Measurements from ENCODE around the gene RNF145. TPM values are rescaled to one million over a fixed set of nuclear protein-coding genes. Genes with fewer than 3 reads are reported as not detected.

The RNF145 gene
- polyA plus RNA-seq, 2 donors = 26.2 to 48.6 TPM

GRCh38 chr5:159220206-159220605 lies 10.9 kb upstream of the RNF145 start:
- Histone ChIP-seq H3K27me3 (ENCODE audit: control insufficient read depth in 1 of 2, insufficient read depth in 2 of 2, low read length in 2 of 2) (no peaks in the 10 kb centered on the region), H3K4me1 (ENCODE audit: control insufficient read depth in 2 of 2, insufficient read depth in 2 of 2, low read length in 1 of 2) (no peaks in the 10 kb centered on the region), H3K9me3 (ENCODE audit: control insufficient read depth in 2 of 2, insufficient read depth in 1 of 2, low read depth in 1 of 2, low read length in 1 of 2) (no peaks in the 10 kb centered on the region), H3K4me3 (ENCODE audit: low read depth in 1 of 2, low read length in 2 of 2) (no peak overlapping the region), H3K27ac (ENCODE audit: low read depth in 2 of 2, low read length in 1 of 2) (no peak overlapping the region), H3K36me3 (ENCODE audit: control insufficient read depth in 2 of 2, insufficient read depth in 2 of 2, low read length in 1 of 2) (no peaks in the 10 kb centered on the region)
- WGBS, 2 donors = 56 to 62% methylated on average over 5 of the region's 5 CpGs

GRCh38 chr5:159218595-159219023 lies 9.3 kb upstream of the RNF145 start:
- Histone ChIP-seq H3K9me3 (ENCODE audit: control insufficient read depth in 2 of 2, insufficient read depth in 1 of 2, low read depth in 1 of 2, low read length in 1 of 2) (no peaks in the 10 kb centered on the region), H3K36me3 (ENCODE audit: control insufficient read depth in 2 of 2, insufficient read depth in 2 of 2, low read length in 1 of 2) (no peaks in the 10 kb centered on the region), H3K27me3 (ENCODE audit: control insufficient read depth in 1 of 2, insufficient read depth in 2 of 2, low read length in 2 of 2) (no peaks in the 10 kb centered on the region), H3K4me1 (ENCODE audit: control insufficient read depth in 2 of 2, insufficient read depth in 2 of 2, low read length in 1 of 2) (no peaks in the 10 kb centered on the region), H3K27ac (ENCODE audit: low read depth in 2 of 2, low read length in 1 of 2) (no peak overlapping the region), H3K4me3 (ENCODE audit: low read depth in 1 of 2, low read length in 2 of 2) (no peak overlapping the region)
- 53 to 60% methylated on average over 2 of the region's 2 CpGs for WGBS, 2 donors

- Histone ChIP-seq H3K9me3 (ENCODE audit: control insufficient read depth in 2 of 2, insufficient read depth in 1 of 2, low read depth in 1 of 2, low read length in 1 of 2) (no peaks in the 10 kb centered on the region), H3K4me3 (ENCODE audit: low read depth in 1 of 2, low read length in 2 of 2) (no peak overlapping the region), H3K4me1 (ENCODE audit: control insufficient read depth in 2 of 2, insufficient read depth in 2 of 2, low read length in 1 of 2) (no peaks in the 10 kb centered on the region), H3K27ac (ENCODE audit: low read depth in 2 of 2, low read length in 1 of 2) (no peak overlapping the region), H3K27me3 (ENCODE audit: control insufficient read depth in 1 of 2, insufficient read depth in 2 of 2, low read length in 2 of 2) (no peaks in the 10 kb centered on the region), H3K36me3 (ENCODE audit: control insufficient read depth in 2 of 2, insufficient read depth in 2 of 2, low read length in 1 of 2) (no peaks in the 10 kb centered on the region)
- WGBS, 2 donors = 68 to 76% methylated on average over 2 of the region's 2 CpGs
These were observed 7.9 kb upstream of the RNF145 start for GRCh38 chr5:159217236-159217635.

GRCh38 chr5:159216454-159216853 lies 7.1 kb upstream of the RNF145 start:
- no peaks in the 10 kb centered on the region for H3K9me3 ChIP-seq (ENCODE audit: control insufficient read depth in 2 of 2, insufficient read depth in 1 of 2, low read depth in 1 of 2, low read length in 1 of 2)
- 78 to 80% methylated on average over 2 of the region's 2 CpGs for WGBS, 2 donors
- H3K4me3 ChIP-seq (ENCODE audit: low read depth in 1 of 2, low read length in 2 of 2) = no peak overlapping the region
- no peaks in the 10 kb centered on the region for H3K36me3 ChIP-seq (ENCODE audit: control insufficient read depth in 2 of 2, insufficient read depth in 2 of 2, low read length in 1 of 2)
- H3K27me3 ChIP-seq (ENCODE audit: control insufficient read depth in 1 of 2, insufficient read depth in 2 of 2, low read length in 2 of 2) = no peaks in the 10 kb centered on the region
- H3K4me1 ChIP-seq (ENCODE audit: control insufficient read depth in 2 of 2, insufficient read depth in 2 of 2, low read length in 1 of 2) = no peaks in the 10 kb centered on the region
- no peak overlapping the region for H3K27ac ChIP-seq (ENCODE audit: low read depth in 2 of 2, low read length in 1 of 2)

- H3K4me3 ChIP-seq (ENCODE audit: low read depth in 1 of 2, low read length in 2 of 2) = no peak overlapping the region
- no peaks in the 10 kb centered on the region for H3K36me3 ChIP-seq (ENCODE audit: control insufficient read depth in 2 of 2, insufficient read depth in 2 of 2, low read length in 1 of 2)
- H3K27ac ChIP-seq (ENCODE audit: low read depth in 2 of 2, low read length in 1 of 2) = no peak overlapping the region
- WGBS, 2 donors = 82 to 93% methylated on average over 3 of the region's 3 CpGs
- H3K4me1 ChIP-seq (ENCODE audit: control insufficient read depth in 2 of 2, insufficient read depth in 2 of 2, low read length in 1 of 2) = no peaks in the 10 kb centered on the region
- no peaks in the 10 kb centered on the region for H3K27me3 ChIP-seq (ENCODE audit: control insufficient read depth in 1 of 2, insufficient read depth in 2 of 2, low read length in 2 of 2)
- no peaks in the 10 kb centered on the region for H3K9me3 ChIP-seq (ENCODE audit: control insufficient read depth in 2 of 2, insufficient read depth in 1 of 2, low read depth in 1 of 2, low read length in 1 of 2)
These were observed 6.5 kb upstream of the RNF145 start for GRCh38 chr5:159215886-159216285.

GRCh38 chr5:159214486-159215271 lies 5.3 kb upstream of the RNF145 start:
- H3K4me3 ChIP-seq (ENCODE audit: low read depth in 1 of 2, low read length in 2 of 2) = no peak overlapping the region
- no peaks in the 10 kb centered on the region for H3K36me3 ChIP-seq (ENCODE audit: control insufficient read depth in 2 of 2, insufficient read depth in 2 of 2, low read length in 1 of 2)
- 87 to 93% methylated on average over 2 of the region's 2 CpGs for WGBS, 2 donors
- no peaks in the 10 kb centered on the region for H3K9me3 ChIP-seq (ENCODE audit: control insufficient read depth in 2 of 2, insufficient read depth in 1 of 2, low read depth in 1 of 2, low read length in 1 of 2)
- no peaks in the 10 kb centered on the region for H3K27me3 ChIP-seq (ENCODE audit: control insufficient read depth in 1 of 2, insufficient read depth in 2 of 2, low read length in 2 of 2)
- H3K4me1 ChIP-seq (ENCODE audit: control insufficient read depth in 2 of 2, insufficient read depth in 2 of 2, low read length in 1 of 2) = peaks cover 0 to 2% of the 10 kb centered on the region in 2 donors
- H3K27ac ChIP-seq (ENCODE audit: low read depth in 2 of 2, low read length in 1 of 2) = no peak overlapping the region

GRCh38 chr5:159212657-159213462 lies 3.5 kb upstream of the RNF145 start:
- Histone ChIP-seq H3K27ac (ENCODE audit: low read depth in 2 of 2, low read length in 1 of 2) (peak overlapping the region in 1 of 2 donors; percentile 16), H3K9me3 (ENCODE audit: control insufficient read depth in 2 of 2, insufficient read depth in 1 of 2, low read depth in 1 of 2, low read length in 1 of 2) (no peaks in the 10 kb centered on the region), H3K36me3 (ENCODE audit: control insufficient read depth in 2 of 2, insufficient read depth in 2 of 2, low read length in 1 of 2) (no peaks in the 10 kb centered on the region), H3K27me3 (ENCODE audit: control insufficient read depth in 1 of 2, insufficient read depth in 2 of 2, low read length in 2 of 2) (no peaks in the 10 kb centered on the region), H3K4me1 (ENCODE audit: control insufficient read depth in 2 of 2, insufficient read depth in 2 of 2, low read length in 1 of 2) (peaks cover 0 to 3% of the 10 kb centered on the region in 2 donors), H3K4me3 (ENCODE audit: low read depth in 1 of 2, low read length in 2 of 2) (no peak overlapping the region)
- 65 to 74% methylated on average over 7 of the region's 7 CpGs for WGBS, 2 donors

- no peaks in the 10 kb centered on the region for H3K9me3 ChIP-seq (ENCODE audit: control insufficient read depth in 2 of 2, insufficient read depth in 1 of 2, low read depth in 1 of 2, low read length in 1 of 2)
- WGBS, 2 donors = 36 to 43% methylated on average over 4 of the region's 4 CpGs
- no peaks in the 10 kb centered on the region for H3K36me3 ChIP-seq (ENCODE audit: control insufficient read depth in 2 of 2, insufficient read depth in 2 of 2, low read length in 1 of 2)
- no peaks in the 10 kb centered on the region for H3K27me3 ChIP-seq (ENCODE audit: control insufficient read depth in 1 of 2, insufficient read depth in 2 of 2, low read length in 2 of 2)
- H3K4me3 ChIP-seq (ENCODE audit: low read depth in 1 of 2, low read length in 2 of 2) = no peak overlapping the region
- H3K4me1 ChIP-seq (ENCODE audit: control insufficient read depth in 2 of 2, insufficient read depth in 2 of 2, low read length in 1 of 2) = peaks cover 0 to 3% of the 10 kb centered on the region in 2 donors
- peak overlapping the region; percentile 40 to 43 for H3K27ac ChIP-seq (ENCODE audit: low read depth in 2 of 2, low read length in 1 of 2)
These were observed 2.4 kb upstream of the RNF145 start for GRCh38 chr5:159211729-159212174.

GRCh38 chr5:159210846-159211245 lies 1.5 kb upstream of the RNF145 start:
- H3K9me3 ChIP-seq (ENCODE audit: control insufficient read depth in 2 of 2, insufficient read depth in 1 of 2, low read depth in 1 of 2, low read length in 1 of 2) = no peaks in the 10 kb centered on the region
- no peaks in the 10 kb centered on the region for H3K27me3 ChIP-seq (ENCODE audit: control insufficient read depth in 1 of 2, insufficient read depth in 2 of 2, low read length in 2 of 2)
- H3K4me1 ChIP-seq (ENCODE audit: control insufficient read depth in 2 of 2, insufficient read depth in 2 of 2, low read length in 1 of 2) = peaks cover 0 to 3% of the 10 kb centered on the region in 2 donors
- no peak overlapping the region for H3K27ac ChIP-seq (ENCODE audit: low read depth in 2 of 2, low read length in 1 of 2)
- WGBS, 2 donors = 62 to 83% methylated on average over 1 of the region's 1 CpG
- H3K36me3 ChIP-seq (ENCODE audit: control insufficient read depth in 2 of 2, insufficient read depth in 2 of 2, low read length in 1 of 2) = no peaks in the 10 kb centered on the region
- no peak overlapping the region for H3K4me3 ChIP-seq (ENCODE audit: low read depth in 1 of 2, low read length in 2 of 2)

Measured in esophagus (tissue), 2 donors.